Colonic mucosa (tissue), 4 donors: ENCODE measurements around the gene GFRA1. TPM values are rescaled to one million over a fixed set of nuclear protein-coding genes. Genes with fewer than 3 reads are reported as not detected.

ENCODE experiments used
- DNase-seq: peaks from one replicate; pipeline ENCODE4 v3.0.0-alpha.2; 2020
- H3K27ac ChIP-seq: fragments of 200-600 bp; one replicate; pipeline ENCODE4 v1.8.0; 2021
- H3K27me3 ChIP-seq: fragments of 200-600 bp; one replicate; pipeline ENCODE4 v1.8.0; 2021
- H3K36me3 ChIP-seq: fragments of 200-600 bp; one replicate; pipeline ENCODE4 v1.8.0; 2021
- H3K4me1 ChIP-seq: fragments of 200-600 bp; one replicate; pipeline ENCODE4 v1.8.0; 2021; ENCODE audit warnings: mild to moderate bottlenecking
- H3K4me3 ChIP-seq: fragments of 200-600 bp; one replicate; pipeline ENCODE4 v1.8.0; 2021
- H3K9ac ChIP-seq, 2 donors: one replicate each; pipeline ENCODE4 v1.7.0; 2013; ENCODE audit warnings: control low read depth in 2 of 2, low read depth in 2 of 2, low read length in 2 of 2
- H3K9me3 ChIP-seq: fragments of 200-600 bp; one replicate; pipeline ENCODE4 v1.8.0; 2021
- CTCF ChIP-seq: fragments of 200-600 bp; IDR thresholded peaks from one replicate; pipeline ENCODE4 v1.8.0; 2022; ENCODE audit warnings: antibody characterized with exemption, mild to moderate bottlenecking
- intact Hi-C: fragments of 100-400 bp; cut with DNase I; formaldehyde crosslinking; loops from one replicate; pipeline ENCODE4 v1.14.1; 2022
- total RNA-seq, 2 donors: library from RNA; stranded (reverse); fragmentation: NEBNext Ultra II Directional in 1 of 2; extraction: Animal tissue kit (Norgen Biotek cat#: 25700) in 1 of 2; gene quantifications; one replicate each; pipeline ENCODE4 v1.2.1, GENCODE V29; 2021
- donor health status: healthy.
- donor health status: DM: no; HTN: no; CAD: no.
- donor health status: DM: no; HTN: no; CAD: no.

GFRA1 gene
- total RNA-seq, 2 donors from 2014 or later: 1.0 to 4.9 TPM

GRCh38 chr10:116185199-116185867 is 87.7 kb downstream of the GFRA1 start:
- TF ChIP-seq CTCF: no peak
- no peak overlapping the region for H3K4me3 ChIP-seq
- no peaks in the 10 kb centered on the region for H3K9me3 ChIP-seq
- H3K27ac ChIP-seq: no peak overlapping the region
- DNase-seq: no peak
- intact Hi-C loops: no loop called here
- no peaks in the 10 kb centered on the region for H3K4me1 ChIP-seq
- no peak overlapping the region for H3K9ac ChIP-seq
- no peaks in the 10 kb centered on the region for H3K36me3 ChIP-seq
- H3K27me3 ChIP-seq: no peaks in the 10 kb centered on the region

- no peak for DNase-seq
- H3K4me1 ChIP-seq: no peaks in the 10 kb centered on the region
- intact Hi-C loops: no loop called here
- H3K4me3 ChIP-seq: no peak overlapping the region
- no peak overlapping the region for H3K9ac ChIP-seq
- no peaks in the 10 kb centered on the region for H3K27me3 ChIP-seq
- TF ChIP-seq CTCF: no peak
- H3K27ac ChIP-seq: no peak overlapping the region
- H3K9me3 ChIP-seq: no peaks in the 10 kb centered on the region
- no peaks in the 10 kb centered on the region for H3K36me3 ChIP-seq
Measured at GRCh38 chr10:116184512-116184794, 88.6 kb downstream of the GFRA1 start.

GRCh38 chr10:116183733-116184511 is 89.1 kb downstream of the GFRA1 start:
- intact Hi-C loops: no loop called here
- DNase-seq: no peak
- TF ChIP-seq CTCF: no peak
- Histone ChIP-seq H3K9ac (no peak overlapping the region), H3K4me3 (no peak overlapping the region), H3K27me3 (no peaks in the 10 kb centered on the region), H3K36me3 (no peaks in the 10 kb centered on the region), H3K4me1 (no peaks in the 10 kb centered on the region), H3K9me3 (no peaks in the 10 kb centered on the region), H3K27ac (no peak overlapping the region)

GRCh38 chr10:116182426-116182825 is 90.6 kb downstream of the GFRA1 start:
- intact Hi-C loops: no loop called here
- H3K36me3 ChIP-seq: no peaks in the 10 kb centered on the region
- H3K4me3 ChIP-seq: no peak overlapping the region
- no peaks in the 10 kb centered on the region for H3K9me3 ChIP-seq
- H3K27me3 ChIP-seq: no peaks in the 10 kb centered on the region
- no peak overlapping the region for H3K9ac ChIP-seq
- no peak for DNase-seq
- no peak overlapping the region for H3K27ac ChIP-seq
- TF ChIP-seq CTCF: no peak
- no peaks in the 10 kb centered on the region for H3K4me1 ChIP-seq

GRCh38 chr10:116178086-116178605 is 94.9 kb downstream of the GFRA1 start:
- no peak overlapping the region for H3K9ac ChIP-seq

More at GRCh38 chr10:116178086-116178605, 94.9 kb downstream of the GFRA1 start:
- Histone ChIP-seq H3K36me3 (no peaks in the 10 kb centered on the region), H3K27ac (no peak overlapping the region), H3K27me3 (no peaks in the 10 kb centered on the region), H3K9me3 (no peaks in the 10 kb centered on the region), H3K4me3 (no peak overlapping the region), H3K4me1 (no peaks in the 10 kb centered on the region)
- TF ChIP-seq CTCF: no peak
- no peak for DNase-seq
- intact Hi-C loops: no loop called here
